ENCODE data around the gene DQX1.

DNA sequence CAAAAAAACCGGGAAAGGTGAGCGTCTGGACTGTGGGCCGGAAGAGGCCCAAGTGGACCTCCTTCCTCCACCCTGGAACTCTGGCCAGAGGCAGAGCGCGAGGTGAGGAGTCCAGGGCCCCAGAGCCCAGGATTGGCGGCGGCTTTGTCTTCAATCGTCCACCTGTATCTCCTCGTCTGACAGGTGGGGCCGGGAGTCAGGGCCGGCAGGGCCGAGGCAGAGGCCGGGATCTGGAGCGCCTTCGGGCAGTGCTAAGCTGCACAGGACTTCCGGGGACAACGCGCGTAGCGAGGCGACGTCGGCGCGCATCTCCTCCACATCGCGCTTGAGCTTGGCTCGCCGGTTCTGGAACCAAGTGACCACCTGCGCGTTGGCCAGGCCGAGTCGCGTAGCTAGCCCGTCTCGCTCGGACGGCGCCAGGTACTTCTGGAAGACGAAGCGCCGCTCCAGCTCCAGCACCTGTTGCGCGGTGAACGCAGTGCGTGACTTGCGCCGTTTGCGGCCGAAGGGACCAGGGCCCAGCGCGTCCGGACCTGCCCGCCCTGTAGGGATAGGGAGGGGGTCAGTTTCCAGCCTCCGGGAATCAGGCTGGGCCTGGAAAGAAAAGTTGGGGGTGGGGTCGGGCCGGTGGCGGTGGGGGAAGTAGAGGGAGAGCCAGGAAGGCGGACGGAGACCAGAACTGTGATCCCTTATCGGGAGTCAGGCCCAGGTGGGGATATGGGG, 28.1 kb downstream of the DQX1 start:
- TF ChIP-seq CTCF (IDR thresholded peaks at IDR 0.05) (peak in 1 of 7 experiments; percentile 9), POLR2A (IDR thresholded peaks at IDR 0.05) (peak in 2 of 3 donors; percentile 16 to 21)
